WTC11 (cell line): ENCODE measurements around the gene NCL. TPM values are rescaled to one million over a fixed set of nuclear protein-coding genes. Genes with fewer than 3 reads are reported as not detected.

ENCODE experiments used
- ATAC-seq: fragments of 200-7000 bp; cut with Tn5 transposase; 2 replicates; pipeline ENCODE4 v1.10.0; 2021; ENCODE audit warnings: mild to moderate bottlenecking, moderate library complexity
- CTCF ChIA-PET: fragments of 300-600 bp; sonication (Branson Sonifier 250); formaldehyde crosslinking; loops from one replicate; lab custom pipeline; 2021; ENCODE audit warnings: antibody characterized with exemption; lab: Charles Lee
- POLR2A ChIA-PET: fragments of 350-600 bp; sonication (Branson Sonifier 250); formaldehyde crosslinking; loops from one replicate; lab custom pipeline; 2021; ENCODE audit warnings: antibody characterized with exemption; lab: Charles Lee
- DNase-seq: peaks from one replicate; pipeline ENCODE4 v3.0.0; 2021; ENCODE audit warnings: low spot score
- H3K27ac Mint-ChIP-seq: 2 replicates; pipeline ENCODE4 v1.8.0; 2021; ENCODE audit warnings: mixed read lengths
- H3K27me3 Mint-ChIP-seq: 2 replicates; pipeline ENCODE4 v1.8.0; 2021; ENCODE audit warnings: low read depth, mild to moderate bottlenecking, moderate library complexity, mixed read lengths
- H3K36me3 Mint-ChIP-seq: 2 replicates; pipeline ENCODE4 v1.8.0; 2021; ENCODE audit warnings: mixed read lengths
- H3K4me1 Mint-ChIP-seq: 2 replicates; pipeline ENCODE4 v1.8.0; 2022; ENCODE audit warnings: mixed read lengths
- H3K4me3 Mint-ChIP-seq: 2 replicates; pipeline ENCODE4 v1.8.0; 2021; ENCODE audit warnings: mild to moderate bottlenecking, moderate library complexity, mixed read lengths
- H3K9me3 Mint-ChIP-seq: 2 replicates; pipeline ENCODE4 v1.8.0; 2021; ENCODE audit warnings: mixed read lengths
- ESRRA ChIP-seq: sonication (generic); formaldehyde crosslinking; IDR thresholded peaks from 2 replicates; pipeline ENCODE4 v1.8.1; 2022; ENCODE audit warnings: mild to moderate bottlenecking, missing genetic modification reagents, borderline replicate concordance
- FOXJ3 ChIP-seq: sonication (generic); formaldehyde crosslinking; IDR thresholded peaks from 2 replicates; pipeline ENCODE4 v1.9.0; 2021; ENCODE audit warnings: missing genetic modification reagents, mild to moderate bottlenecking, borderline replicate concordance
- GABPB1 ChIP-seq: sonication (generic); formaldehyde crosslinking; IDR thresholded peaks from 2 replicates; pipeline ENCODE4 v1.8.1; 2023; ENCODE audit warnings: mild to moderate bottlenecking, missing genetic modification reagents
- GRHL2 ChIP-seq: fragments of 250-450 bp; sonication (Bioruptor Pico); IDR thresholded peaks from 2 replicates; pipeline ENCODE4 v1.8.0; 2022; ENCODE audit warnings: mild to moderate bottlenecking, moderate library complexity; ENCODE audit not compliant: insufficient replicate concordance, severe bottlenecking
- IRF2 ChIP-seq: sonication (generic); formaldehyde crosslinking; IDR thresholded peaks from 2 replicates; pipeline ENCODE4 v1.8.0; 2022; ENCODE audit warnings: low read depth, missing genetic modification reagents, borderline replicate concordance
- NFYB ChIP-seq: sonication (generic); formaldehyde crosslinking; conservative IDR thresholded peaks from 2 replicates; pipeline ENCODE4 v1.8.0; 2022; ENCODE audit warnings: low read depth, missing genetic modification reagents
- NR2C2 ChIP-seq: sonication (generic); formaldehyde crosslinking; IDR thresholded peaks from 2 replicates; pipeline ENCODE4 v1.8.0; 2022; ENCODE audit warnings: mild to moderate bottlenecking, missing genetic modification reagents
- RELA ChIP-seq: sonication (generic); formaldehyde crosslinking; IDR thresholded peaks from 2 replicates; pipeline ENCODE4 v1.8.1; 2022; ENCODE audit warnings: missing genetic modification reagents, mild to moderate bottlenecking, borderline replicate concordance
- SMAD4 ChIP-seq: sonication (generic); formaldehyde crosslinking; IDR thresholded peaks from 2 replicates; pipeline ENCODE4 v1.8.0; 2022; ENCODE audit warnings: mild to moderate bottlenecking, missing genetic modification reagents
- TP53 ChIP-seq: sonication (generic); formaldehyde crosslinking; IDR thresholded peaks from 2 replicates; pipeline ENCODE4 v1.8.1; 2023; ENCODE audit warnings: mild to moderate bottlenecking, missing genetic modification reagents
- ZNF263 ChIP-seq: sonication (generic); formaldehyde crosslinking; IDR thresholded peaks from 2 replicates; pipeline ENCODE4 v1.8.1; 2022; ENCODE audit warnings: low read depth, mild to moderate bottlenecking, moderate library complexity, missing genetic modification reagents
- ZNF396 ChIP-seq: fragments of 250-450 bp; sonication (Bioruptor Pico); IDR thresholded peaks from 2 replicates; pipeline ENCODE4 v1.8.0; 2021; ENCODE audit warnings: mild to moderate bottlenecking, moderate library complexity, borderline replicate concordance
- ZNF416 ChIP-seq: fragments of 250-450 bp; sonication (Bioruptor Pico); IDR thresholded peaks from 2 replicates; pipeline ENCODE4 v1.9.0; 2021; ENCODE audit warnings: mild to moderate bottlenecking, inconsistent platforms
- ZNF671 ChIP-seq: fragments of 250-450 bp; sonication (Bioruptor Pico); IDR thresholded peaks from 2 replicates; pipeline ENCODE4 v1.8.0; 2021; ENCODE audit warnings: mild to moderate bottlenecking
- total RNA-seq: library from RNA; stranded (reverse); gene quantifications from 3 replicates; pipeline ENCODE4 v1.2.3, GENCODE V29; 2021
- TF ChIP-seq, protein P1 (sequence below): sonication (generic); formaldehyde crosslinking; IDR thresholded peaks from 2 replicates; pipeline ENCODE4 v1.8.1; 2023; ENCODE audit warnings: mild to moderate bottlenecking, missing genetic modification reagents
- TF ChIP-seq, protein P2 (sequence below): sonication (generic); formaldehyde crosslinking; IDR thresholded peaks from 2 replicates; pipeline ENCODE4 v1.8.0; 2023; ENCODE audit warnings: mild to moderate bottlenecking, missing genetic modification reagents
- TF ChIP-seq, protein P3 (sequence below): sonication (generic); formaldehyde crosslinking; IDR thresholded peaks from 2 replicates; pipeline ENCODE4 v1.8.1; 2023; ENCODE audit warnings: mild to moderate bottlenecking, missing genetic modification reagents, moderate library complexity
- TF ChIP-seq, protein P4 (sequence below): fragments of 200-600 bp; IDR thresholded peaks from 2 replicates; pipeline ENCODE4 v1.8.0; 2022; ENCODE audit warnings: antibody characterized with exemption
- TF ChIP-seq, protein P5 (sequence below): sonication (generic); formaldehyde crosslinking; IDR thresholded peaks from 2 replicates; pipeline ENCODE4 v1.8.0; 2023; ENCODE audit warnings: missing genetic modification reagents
- TF ChIP-seq, protein P6 (sequence below): fragments of 250-450 bp; sonication (Bioruptor Pico); IDR thresholded peaks from 2 replicates; pipeline ENCODE4 v1.9.0; 2021; ENCODE audit warnings: mild to moderate bottlenecking
- TF ChIP-seq, protein P7 (sequence below): sonication (generic); formaldehyde crosslinking; IDR thresholded peaks from 2 replicates; pipeline ENCODE4 v1.8.1; 2022; ENCODE audit warnings: mild to moderate bottlenecking, moderate library complexity, missing genetic modification reagents

The NCL gene
- total RNA-seq, 1 experiment from 2014 or later: 1,223 TPM

DNA sequence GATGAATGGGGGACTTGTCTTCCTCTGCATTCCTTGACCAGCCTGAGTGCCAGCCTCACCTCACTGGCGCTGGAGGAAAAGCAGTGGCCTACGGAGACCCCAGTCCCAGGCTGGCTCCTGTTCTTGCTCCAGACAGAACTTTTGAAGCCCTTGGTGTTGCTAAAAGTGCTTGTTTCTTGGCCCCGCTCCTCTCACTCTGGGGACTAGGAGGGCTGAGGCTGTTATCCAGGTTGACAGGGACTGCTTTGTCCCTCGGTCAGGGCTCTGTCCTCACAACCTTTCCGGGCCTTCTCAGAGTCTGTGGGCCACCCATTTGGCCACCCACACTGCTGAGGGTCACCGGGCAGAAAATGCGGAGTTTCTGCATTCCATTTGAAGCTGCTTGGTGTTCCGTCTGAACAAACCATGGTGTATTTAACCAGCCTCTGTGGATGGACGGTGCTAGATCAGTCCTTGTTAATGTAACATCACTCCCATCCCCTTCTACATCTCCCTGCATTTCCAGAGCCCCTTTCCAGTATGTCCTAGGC lies 43.2 kb downstream of the NCL start:
- TF ChIP-seq, protein P1, sequence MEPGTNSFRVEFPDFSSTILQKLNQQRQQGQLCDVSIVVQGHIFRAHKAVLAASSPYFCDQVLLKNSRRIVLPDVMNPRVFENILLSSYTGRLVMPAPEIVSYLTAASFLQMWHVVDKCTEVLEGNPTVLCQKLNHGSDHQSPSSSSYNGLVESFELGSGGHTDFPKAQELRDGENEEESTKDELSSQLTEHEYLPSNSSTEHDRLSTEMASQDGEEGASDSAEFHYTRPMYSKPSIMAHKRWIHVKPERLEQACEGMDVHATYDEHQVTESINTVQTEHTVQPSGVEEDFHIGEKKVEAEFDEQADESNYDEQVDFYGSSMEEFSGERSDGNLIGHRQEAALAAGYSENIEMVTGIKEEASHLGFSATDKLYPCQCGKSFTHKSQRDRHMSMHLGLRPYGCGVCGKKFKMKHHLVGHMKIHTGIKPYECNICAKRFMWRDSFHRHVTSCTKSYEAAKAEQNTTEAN (CRISPR knock-in tag): no peak
- no peak for TF ChIP-seq RELA (CRISPR knock-in tag)
- no peak for TF ChIP-seq ZNF263 (CRISPR knock-in tag)
- TF ChIP-seq, protein P2, sequence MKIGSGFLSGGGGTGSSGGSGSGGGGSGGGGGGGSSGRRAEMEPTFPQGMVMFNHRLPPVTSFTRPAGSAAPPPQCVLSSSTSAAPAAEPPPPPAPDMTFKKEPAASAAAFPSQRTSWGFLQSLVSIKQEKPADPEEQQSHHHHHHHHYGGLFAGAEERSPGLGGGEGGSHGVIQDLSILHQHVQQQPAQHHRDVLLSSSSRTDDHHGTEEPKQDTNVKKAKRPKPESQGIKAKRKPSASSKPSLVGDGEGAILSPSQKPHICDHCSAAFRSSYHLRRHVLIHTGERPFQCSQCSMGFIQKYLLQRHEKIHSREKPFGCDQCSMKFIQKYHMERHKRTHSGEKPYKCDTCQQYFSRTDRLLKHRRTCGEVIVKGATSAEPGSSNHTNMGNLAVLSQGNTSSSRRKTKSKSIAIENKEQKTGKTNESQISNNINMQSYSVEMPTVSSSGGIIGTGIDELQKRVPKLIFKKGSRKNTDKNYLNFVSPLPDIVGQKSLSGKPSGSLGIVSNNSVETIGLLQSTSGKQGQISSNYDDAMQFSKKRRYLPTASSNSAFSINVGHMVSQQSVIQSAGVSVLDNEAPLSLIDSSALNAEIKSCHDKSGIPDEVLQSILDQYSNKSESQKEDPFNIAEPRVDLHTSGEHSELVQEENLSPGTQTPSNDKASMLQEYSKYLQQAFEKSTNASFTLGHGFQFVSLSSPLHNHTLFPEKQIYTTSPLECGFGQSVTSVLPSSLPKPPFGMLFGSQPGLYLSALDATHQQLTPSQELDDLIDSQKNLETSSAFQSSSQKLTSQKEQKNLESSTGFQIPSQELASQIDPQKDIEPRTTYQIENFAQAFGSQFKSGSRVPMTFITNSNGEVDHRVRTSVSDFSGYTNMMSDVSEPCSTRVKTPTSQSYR: no peak
- no peak for TF ChIP-seq FOXJ3
- TF ChIP-seq, protein P3, sequence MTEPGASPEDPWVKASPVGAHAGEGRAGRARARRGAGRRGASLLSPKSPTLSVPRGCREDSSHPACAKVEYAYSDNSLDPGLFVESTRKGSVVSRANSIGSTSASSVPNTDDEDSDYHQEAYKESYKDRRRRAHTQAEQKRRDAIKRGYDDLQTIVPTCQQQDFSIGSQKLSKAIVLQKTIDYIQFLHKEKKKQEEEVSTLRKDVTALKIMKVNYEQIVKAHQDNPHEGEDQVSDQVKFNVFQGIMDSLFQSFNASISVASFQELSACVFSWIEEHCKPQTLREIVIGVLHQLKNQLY: no peak
- no peak for TF ChIP-seq TP53 (CRISPR knock-in tag)
- TF ChIP-seq, protein P4, sequence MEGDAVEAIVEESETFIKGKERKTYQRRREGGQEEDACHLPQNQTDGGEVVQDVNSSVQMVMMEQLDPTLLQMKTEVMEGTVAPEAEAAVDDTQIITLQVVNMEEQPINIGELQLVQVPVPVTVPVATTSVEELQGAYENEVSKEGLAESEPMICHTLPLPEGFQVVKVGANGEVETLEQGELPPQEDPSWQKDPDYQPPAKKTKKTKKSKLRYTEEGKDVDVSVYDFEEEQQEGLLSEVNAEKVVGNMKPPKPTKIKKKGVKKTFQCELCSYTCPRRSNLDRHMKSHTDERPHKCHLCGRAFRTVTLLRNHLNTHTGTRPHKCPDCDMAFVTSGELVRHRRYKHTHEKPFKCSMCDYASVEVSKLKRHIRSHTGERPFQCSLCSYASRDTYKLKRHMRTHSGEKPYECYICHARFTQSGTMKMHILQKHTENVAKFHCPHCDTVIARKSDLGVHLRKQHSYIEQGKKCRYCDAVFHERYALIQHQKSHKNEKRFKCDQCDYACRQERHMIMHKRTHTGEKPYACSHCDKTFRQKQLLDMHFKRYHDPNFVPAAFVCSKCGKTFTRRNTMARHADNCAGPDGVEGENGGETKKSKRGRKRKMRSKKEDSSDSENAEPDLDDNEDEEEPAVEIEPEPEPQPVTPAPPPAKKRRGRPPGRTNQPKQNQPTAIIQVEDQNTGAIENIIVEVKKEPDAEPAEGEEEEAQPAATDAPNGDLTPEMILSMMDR: no peak
- no peak for TF ChIP-seq NFYB
- no peak for TF ChIP-seq GRHL2 (CRISPR knock-in tag)
- TF ChIP-seq, protein P5, sequence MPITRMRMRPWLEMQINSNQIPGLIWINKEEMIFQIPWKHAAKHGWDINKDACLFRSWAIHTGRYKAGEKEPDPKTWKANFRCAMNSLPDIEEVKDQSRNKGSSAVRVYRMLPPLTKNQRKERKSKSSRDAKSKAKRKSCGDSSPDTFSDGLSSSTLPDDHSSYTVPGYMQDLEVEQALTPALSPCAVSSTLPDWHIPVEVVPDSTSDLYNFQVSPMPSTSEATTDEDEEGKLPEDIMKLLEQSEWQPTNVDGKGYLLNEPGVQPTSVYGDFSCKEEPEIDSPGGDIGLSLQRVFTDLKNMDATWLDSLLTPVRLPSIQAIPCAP (CRISPR knock-in tag): no peak
- TF ChIP-seq ZNF396: no peak
- no peak for TF ChIP-seq ZNF671 (CRISPR knock-in tag)
- TF ChIP-seq ESRRA (CRISPR knock-in tag): no peak
- H3K27me3 Mint-ChIP-seq: peaks cover under 1% of the 10 kb centered on the region; the same call in 1 of the 2 replicates
- ChIA-PET POLR2A (no interaction called here), CTCF (interaction anchor here (0.9 to 1.5 kb wide), 3 partner anchors 9 to 194 kb away, joined by 3 to 6 read pairs (median 4); no protein-coding TSS in a partner anchor)
- DNase-seq (no peak), ATAC-seq (no peak)
- H3K36me3 Mint-ChIP-seq: 0 out of 2 replicates have a peak, but pooled peaks cover 3% of the 10 kb centered on the region
- H3K4me3 Mint-ChIP-seq: no peak overlapping the region
- H3K4me1 Mint-ChIP-seq: peaks cover 24% of the 10 kb centered on the region
- H3K27ac Mint-ChIP-seq: no peak overlapping the region
- no peaks in the 10 kb centered on the region for H3K9me3 Mint-ChIP-seq

DNA sequence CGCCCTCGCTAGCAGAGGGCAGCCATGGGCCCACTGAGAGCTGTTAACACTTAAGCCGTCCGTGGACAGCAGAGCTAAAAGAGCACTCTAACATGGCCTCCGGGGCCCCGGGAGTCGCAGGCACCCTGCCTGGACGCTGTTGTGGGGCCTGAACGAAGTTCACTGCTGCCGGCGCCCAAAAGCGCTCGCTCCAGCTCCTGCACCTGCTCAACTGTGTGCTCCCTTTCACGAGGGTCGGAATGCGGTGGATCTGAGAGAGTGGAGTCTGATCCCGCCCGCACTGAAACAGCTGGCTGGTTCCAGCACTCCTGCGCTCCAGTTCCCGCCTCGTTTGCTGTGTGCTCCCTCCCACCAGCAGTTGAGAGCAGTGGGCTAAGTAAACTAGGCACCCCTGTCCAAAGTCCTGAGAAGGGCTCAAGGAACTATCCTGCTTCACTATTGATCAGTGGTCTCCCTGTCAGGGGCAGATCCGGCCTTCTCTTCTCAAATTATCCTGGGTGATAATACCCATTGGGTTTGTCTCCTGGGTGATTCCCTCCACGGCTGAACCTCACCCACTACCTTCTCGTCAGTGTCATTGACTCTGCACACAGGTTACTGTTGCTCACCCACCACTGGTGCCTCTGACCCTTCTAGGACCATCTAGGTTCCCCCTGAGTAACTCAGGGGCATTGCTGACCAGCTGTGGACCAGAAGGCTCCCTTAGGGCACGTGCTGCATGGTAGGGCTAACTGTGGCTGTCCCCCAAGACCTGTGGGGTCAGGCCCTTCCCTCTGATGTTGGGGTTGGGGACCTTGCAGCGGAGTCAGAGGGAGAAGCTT lies 45.3 kb downstream of the NCL start:
- no peak for ATAC-seq
- H3K27me3 Mint-ChIP-seq: no peaks in the 10 kb centered on the region
- no peaks in the 10 kb centered on the region for H3K9me3 Mint-ChIP-seq
- peaks cover 23% of the 10 kb centered on the region for H3K4me1 Mint-ChIP-seq
- H3K4me3 Mint-ChIP-seq: no peak overlapping the region
- H3K27ac Mint-ChIP-seq: no peak overlapping the region
- ChIA-PET POLR2A (interaction anchor here (0.9 kb wide), 1 partner anchor 33 kb away, joined by 3 read pairs; no protein-coding TSS in a partner anchor), CTCF (interaction anchor here (0.9 to 1.2 kb wide), 4 partner anchors 9 to 93 kb away, joined by 3 to 6 read pairs (median 4); no protein-coding TSS in a partner anchor)
- H3K36me3 Mint-ChIP-seq: peaks cover 8% of the 10 kb centered on the region
- DNase-seq: no peak
- TF ChIP-seq, protein P6, sequence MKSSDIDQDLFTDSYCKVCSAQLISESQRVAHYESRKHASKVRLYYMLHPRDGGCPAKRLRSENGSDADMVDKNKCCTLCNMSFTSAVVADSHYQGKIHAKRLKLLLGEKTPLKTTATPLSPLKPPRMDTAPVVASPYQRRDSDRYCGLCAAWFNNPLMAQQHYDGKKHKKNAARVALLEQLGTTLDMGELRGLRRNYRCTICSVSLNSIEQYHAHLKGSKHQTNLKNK (CRISPR knock-in tag): no peak
- TF ChIP-seq SMAD4 (CRISPR knock-in tag) (no peak), NR2C2 (no peak), NFYB (no peak), ZNF416 (no peak), IRF2 (CRISPR knock-in tag) (no peak), GABPB1 (CRISPR knock-in tag) (no peak)
- TF ChIP-seq, protein P7, sequence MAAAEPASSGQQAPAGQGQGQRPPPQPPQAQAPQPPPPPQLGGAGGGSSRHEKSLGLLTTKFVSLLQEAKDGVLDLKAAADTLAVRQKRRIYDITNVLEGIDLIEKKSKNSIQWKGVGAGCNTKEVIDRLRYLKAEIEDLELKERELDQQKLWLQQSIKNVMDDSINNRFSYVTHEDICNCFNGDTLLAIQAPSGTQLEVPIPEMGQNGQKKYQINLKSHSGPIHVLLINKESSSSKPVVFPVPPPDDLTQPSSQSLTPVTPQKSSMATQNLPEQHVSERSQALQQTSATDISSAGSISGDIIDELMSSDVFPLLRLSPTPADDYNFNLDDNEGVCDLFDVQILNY (CRISPR knock-in tag): no peak
